GM10847 (cell line): Measurements from ENCODE around the gene GLRA1.

Source experiments
- POLR2A ChIP-seq: IDR thresholded peaks from 2 replicates; pipeline ENCODE4 v1.6.1; 2011; ENCODE audit not compliant: insufficient read length; ENCODE audit errors: extremely low read depth

Gene GLRA1

GRCh38 chr5:151812757-151813309 is 111.8 kb downstream of the GLRA1 start:
- no peak for TF ChIP-seq POLR2A

GRCh38 chr5:151811593-151812321 is 112.9 kb downstream of the GLRA1 start:
- TF ChIP-seq POLR2A = no peak

GRCh38 chr5:151810897-151811296 is 113.8 kb downstream of the GLRA1 start:
- TF ChIP-seq POLR2A = no peak

GRCh38 chr5:151810449-151810848 is 114.2 kb downstream of the GLRA1 start:
- no peak for TF ChIP-seq POLR2A

- TF ChIP-seq POLR2A = no peak
These were observed 116.0 kb downstream of the GLRA1 start for GRCh38 chr5:151808451-151809169.

GRCh38 chr5:151805414-151806223 is 119.0 kb downstream of the GLRA1 start:
- no peak for TF ChIP-seq POLR2A

- no peak for TF ChIP-seq POLR2A
These were observed 124.1 kb downstream of the GLRA1 start for GRCh38 chr5:151800532-151800931.

GRCh38 chr5:151799407-151799806 is 125.2 kb downstream of the GLRA1 start:
- no peak for TF ChIP-seq POLR2A

GRCh38 chr5:151798674-151799073 is 126.0 kb downstream of the GLRA1 start:
- no peak for TF ChIP-seq POLR2A

GRCh38 chr5:151795426-151795825 is 129.2 kb downstream of the GLRA1 start:
- no peak for TF ChIP-seq POLR2A

GRCh38 chr5:151793358-151793757 is 131.3 kb downstream of the GLRA1 start:
- no peak for TF ChIP-seq POLR2A

GRCh38 chr5:151787817-151788216 is 136.8 kb downstream of the GLRA1 start:
- TF ChIP-seq POLR2A = no peak

- no peak for TF ChIP-seq POLR2A
These were observed 138.2 kb downstream of the GLRA1 start for GRCh38 chr5:151786468-151786867.

GRCh38 chr5:151784141-151784540 is 140.5 kb downstream of the GLRA1 start:
- TF ChIP-seq POLR2A = no peak

- TF ChIP-seq POLR2A = no peak
These were observed 143.4 kb downstream of the GLRA1 start for GRCh38 chr5:151781201-151781600.
